NB4 (cell line): Measurements from ENCODE around the gene PPIL3.

Source experiments
- MAX ChIP-seq: IDR thresholded peaks from 2 replicates; pipeline ENCODE4 v1.6.1; 2011; ENCODE audit warnings: low read depth, low read length
- POLR2A ChIP-seq: IDR thresholded peaks from 2 replicates; pipeline ENCODE4 v1.6.1; 2011; ENCODE audit warnings: mild to moderate bottlenecking; ENCODE audit not compliant: insufficient read length; ENCODE audit errors: extremely low read depth

- TF ChIP-seq MAX: no peak
- no peak for TF ChIP-seq POLR2A
These were observed 49.4 kb downstream of the PPIL3 start for GRCh38 chr2:200839513-200839912.
